ENCODE data around the gene SF3B5.
"Not testable (repeated sequence)": the region's sequence is repeated elsewhere in the genome, so short reads cannot be mapped to it uniquely, and the experiment has no call there.

The SF3B5 gene

GRCh38 chr6:144090384-144090783, 5.0 kb downstream of the SF3B5 start:
- Histone ChIP-seq H3K4me1 (ENCODE audit: control insufficient read depth in 5 of 5, insufficient read depth in 5 of 5, low read length in 5 of 5) (peaks cover 8 to 19% (median 17%) of the 10 kb centered on the region in 5 donors), H3K4me3 (ENCODE audit: low read depth in 1 of 5, low read length in 5 of 5) (no peak overlapping the region), H3K27ac (ENCODE audit: low read depth, low read length) (no peak overlapping the region), H3K36me3 (ENCODE audit: control insufficient read depth in 5 of 5, insufficient read depth in 5 of 5, low read length in 5 of 5) (no peaks in the 10 kb centered on the region), H3K27me3 (ENCODE audit: control insufficient read depth in 5 of 5, insufficient read depth in 4 of 5, low read length in 5 of 5) (no peaks in the 10 kb centered on the region), H3K9ac (ENCODE audit: low read length in 5 of 5) (no peak overlapping the region), H3K9me3 (ENCODE audit: control insufficient read depth in 5 of 5, low read length in 5 of 5) (no peaks in the 10 kb centered on the region)

- no peak overlapping the region for H3K27ac ChIP-seq (ENCODE audit: low read depth, low read length)
- no peak overlapping the region for H3K4me3 ChIP-seq (ENCODE audit: low read depth in 1 of 5, low read length in 5 of 5)
- H3K4me1 ChIP-seq (ENCODE audit: control insufficient read depth in 5 of 5, insufficient read depth in 5 of 5, low read length in 5 of 5): no peaks in the 10 kb centered on the region
- H3K9me3 ChIP-seq (ENCODE audit: control insufficient read depth in 5 of 5, low read length in 5 of 5): no peaks in the 10 kb centered on the region
- no peaks in the 10 kb centered on the region for H3K36me3 ChIP-seq (ENCODE audit: control insufficient read depth in 5 of 5, insufficient read depth in 5 of 5, low read length in 5 of 5)
- no peak overlapping the region for H3K9ac ChIP-seq (ENCODE audit: low read length in 5 of 5)
- no peaks in the 10 kb centered on the region for H3K27me3 ChIP-seq (ENCODE audit: control insufficient read depth in 5 of 5, insufficient read depth in 4 of 5, low read length in 5 of 5)
These were observed 7.5 kb downstream of the SF3B5 start for GRCh38 chr6:144087789-144088426.

GRCh38 chr6:144086959-144087358, 8.4 kb downstream of the SF3B5 start:
- Histone ChIP-seq H3K4me3 (ENCODE audit: low read depth in 1 of 5, low read length in 5 of 5) (no peak overlapping the region), H3K9ac (ENCODE audit: low read length in 5 of 5) (no peak overlapping the region), H3K9me3 (ENCODE audit: control insufficient read depth in 5 of 5, low read length in 5 of 5) (no peaks in the 10 kb centered on the region), H3K36me3 (ENCODE audit: control insufficient read depth in 5 of 5, insufficient read depth in 5 of 5, low read length in 5 of 5) (no peaks in the 10 kb centered on the region), H3K27me3 (ENCODE audit: control insufficient read depth in 5 of 5, insufficient read depth in 4 of 5, low read length in 5 of 5) (no peaks in the 10 kb centered on the region), H3K4me1 (ENCODE audit: control insufficient read depth in 5 of 5, insufficient read depth in 5 of 5, low read length in 5 of 5) (no peaks in the 10 kb centered on the region), H3K27ac (ENCODE audit: low read depth, low read length) (no peak overlapping the region)

GRCh38 chr6:144083172-144083571, 12.2 kb downstream of the SF3B5 start:
- H3K4me3 ChIP-seq (ENCODE audit: low read depth in 1 of 5, low read length in 5 of 5): no peak overlapping the region
- no peaks in the 10 kb centered on the region for H3K36me3 ChIP-seq (ENCODE audit: control insufficient read depth in 5 of 5, insufficient read depth in 5 of 5, low read length in 5 of 5)
- H3K9me3 ChIP-seq (ENCODE audit: control insufficient read depth in 5 of 5, low read length in 5 of 5): no peaks in the 10 kb centered on the region
- no peaks in the 10 kb centered on the region for H3K27me3 ChIP-seq (ENCODE audit: control insufficient read depth in 5 of 5, insufficient read depth in 4 of 5, low read length in 5 of 5)
- H3K9ac ChIP-seq (ENCODE audit: low read length in 5 of 5): no peak overlapping the region
- no peak overlapping the region for H3K27ac ChIP-seq (ENCODE audit: low read depth, low read length)
- H3K4me1 ChIP-seq (ENCODE audit: control insufficient read depth in 5 of 5, insufficient read depth in 5 of 5, low read length in 5 of 5): no peaks in the 10 kb centered on the region

- H3K27ac ChIP-seq (ENCODE audit: low read depth, low read length); H3K27me3 ChIP-seq (ENCODE audit: control insufficient read depth in 5 of 5, insufficient read depth in 4 of 5, low read length in 5 of 5); H3K4me1 ChIP-seq (ENCODE audit: control insufficient read depth in 5 of 5, insufficient read depth in 5 of 5, low read length in 5 of 5); H3K4me3 ChIP-seq (ENCODE audit: low read depth in 1 of 5, low read length in 5 of 5); H3K9ac ChIP-seq (ENCODE audit: low read length in 5 of 5); H3K9me3 ChIP-seq (ENCODE audit: control insufficient read depth in 5 of 5, low read length in 5 of 5); H3K36me3 ChIP-seq (ENCODE audit: control insufficient read depth in 5 of 5, insufficient read depth in 5 of 5, low read length in 5 of 5): not testable (repeated sequence)
These were observed 13.0 kb downstream of the SF3B5 start for GRCh38 chr6:144082412-144082811.

- H3K36me3 ChIP-seq (ENCODE audit: control insufficient read depth in 5 of 5, insufficient read depth in 5 of 5, low read length in 5 of 5): no peaks in the 10 kb centered on the region
- H3K27me3 ChIP-seq (ENCODE audit: control insufficient read depth in 5 of 5, insufficient read depth in 4 of 5, low read length in 5 of 5): no peaks in the 10 kb centered on the region
- no peak overlapping the region for H3K4me3 ChIP-seq (ENCODE audit: low read depth in 1 of 5, low read length in 5 of 5)
- H3K27ac ChIP-seq (ENCODE audit: low read depth, low read length): no peak overlapping the region
- H3K9me3 ChIP-seq (ENCODE audit: control insufficient read depth in 5 of 5, low read length in 5 of 5): no peaks in the 10 kb centered on the region
- H3K4me1 ChIP-seq (ENCODE audit: control insufficient read depth in 5 of 5, insufficient read depth in 5 of 5, low read length in 5 of 5): no peaks in the 10 kb centered on the region
- no peak overlapping the region for H3K9ac ChIP-seq (ENCODE audit: low read length in 5 of 5)
These were observed 17.5 kb downstream of the SF3B5 start for GRCh38 chr6:144077871-144078270.

- Histone ChIP-seq H3K36me3 (ENCODE audit: control insufficient read depth in 5 of 5, insufficient read depth in 5 of 5, low read length in 5 of 5) (no peaks in the 10 kb centered on the region), H3K4me3 (ENCODE audit: low read depth in 1 of 5, low read length in 5 of 5) (no peak overlapping the region), H3K9me3 (ENCODE audit: control insufficient read depth in 5 of 5, low read length in 5 of 5) (no peaks in the 10 kb centered on the region), H3K27ac (ENCODE audit: low read depth, low read length) (no peak overlapping the region), H3K4me1 (ENCODE audit: control insufficient read depth in 5 of 5, insufficient read depth in 5 of 5, low read length in 5 of 5) (no peaks in the 10 kb centered on the region), H3K27me3 (ENCODE audit: control insufficient read depth in 5 of 5, insufficient read depth in 4 of 5, low read length in 5 of 5) (no peaks in the 10 kb centered on the region), H3K9ac (ENCODE audit: low read length in 5 of 5) (no peak overlapping the region)
These were observed 19.5 kb downstream of the SF3B5 start for GRCh38 chr6:144075875-144076274.

GRCh38 chr6:144075187-144075586, 20.2 kb downstream of the SF3B5 start:
- Histone ChIP-seq H3K4me1 (ENCODE audit: control insufficient read depth in 5 of 5, insufficient read depth in 5 of 5, low read length in 5 of 5) (no peaks in the 10 kb centered on the region), H3K36me3 (ENCODE audit: control insufficient read depth in 5 of 5, insufficient read depth in 5 of 5, low read length in 5 of 5) (no peaks in the 10 kb centered on the region), H3K9me3 (ENCODE audit: control insufficient read depth in 5 of 5, low read length in 5 of 5) (no peaks in the 10 kb centered on the region), H3K4me3 (ENCODE audit: low read depth in 1 of 5, low read length in 5 of 5) (no peak overlapping the region), H3K27ac (ENCODE audit: low read depth, low read length) (no peak overlapping the region), H3K27me3 (ENCODE audit: control insufficient read depth in 5 of 5, insufficient read depth in 4 of 5, low read length in 5 of 5) (no peaks in the 10 kb centered on the region), H3K9ac (ENCODE audit: low read length in 5 of 5) (no peak overlapping the region)

- no peaks in the 10 kb centered on the region for H3K9me3 ChIP-seq (ENCODE audit: control insufficient read depth in 5 of 5, low read length in 5 of 5)
- H3K4me3 ChIP-seq (ENCODE audit: low read depth in 1 of 5, low read length in 5 of 5): no peak overlapping the region
- no peaks in the 10 kb centered on the region for H3K4me1 ChIP-seq (ENCODE audit: control insufficient read depth in 5 of 5, insufficient read depth in 5 of 5, low read length in 5 of 5)
- H3K27ac ChIP-seq (ENCODE audit: low read depth, low read length): no peak overlapping the region
- peaks cover 0 to 3% (median under 1%) of the 10 kb centered on the region in 5 donors for H3K27me3 ChIP-seq (ENCODE audit: control insufficient read depth in 5 of 5, insufficient read depth in 4 of 5, low read length in 5 of 5)
- no peaks in the 10 kb centered on the region for H3K36me3 ChIP-seq (ENCODE audit: control insufficient read depth in 5 of 5, insufficient read depth in 5 of 5, low read length in 5 of 5)
- H3K9ac ChIP-seq (ENCODE audit: low read length in 5 of 5): no peak overlapping the region
These were observed 22.3 kb downstream of the SF3B5 start for GRCh38 chr6:144073024-144073423.

- no peaks in the 10 kb centered on the region for H3K36me3 ChIP-seq (ENCODE audit: control insufficient read depth in 5 of 5, insufficient read depth in 5 of 5, low read length in 5 of 5)
- no peak overlapping the region for H3K9ac ChIP-seq (ENCODE audit: low read length in 5 of 5)
- no peaks in the 10 kb centered on the region for H3K9me3 ChIP-seq (ENCODE audit: control insufficient read depth in 5 of 5, low read length in 5 of 5)
- H3K4me1 ChIP-seq (ENCODE audit: control insufficient read depth in 5 of 5, insufficient read depth in 5 of 5, low read length in 5 of 5): peaks cover 3 to 9% (median 7%) of the 10 kb centered on the region in 5 donors
- H3K27me3 ChIP-seq (ENCODE audit: control insufficient read depth in 5 of 5, insufficient read depth in 4 of 5, low read length in 5 of 5): peaks cover 0 to 13% (median 4%) of the 10 kb centered on the region in 5 donors
- no peak overlapping the region for H3K27ac ChIP-seq (ENCODE audit: low read depth, low read length)
- no peak overlapping the region for H3K4me3 ChIP-seq (ENCODE audit: low read depth in 1 of 5, low read length in 5 of 5)
These were observed 25.9 kb downstream of the SF3B5 start for GRCh38 chr6:144069506-144069905.

Data from subcutaneous abdominal adipose tissue (tissue), 5 donors.